ENCODE measurements around the gene EFHC2.

DNA sequence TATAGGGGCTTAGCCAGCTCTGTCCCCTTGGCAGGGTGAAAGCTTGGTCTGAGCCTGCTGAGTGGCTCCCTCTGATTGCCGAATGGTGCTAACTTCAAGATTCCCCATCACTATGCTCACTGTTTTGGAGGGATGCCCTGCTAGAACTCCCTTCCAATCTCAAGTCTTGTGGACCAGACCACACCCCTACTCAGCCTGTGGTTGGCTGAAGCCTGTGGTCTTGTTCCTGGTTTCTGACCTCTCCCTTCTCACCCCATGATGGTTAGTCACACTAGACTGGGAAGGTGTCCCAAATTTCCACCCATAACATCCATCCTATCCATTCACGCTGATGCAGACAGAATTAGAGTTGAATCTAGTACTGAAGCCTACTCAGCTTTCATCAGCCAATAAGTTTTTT, 185.6 kb downstream of the EFHC2 start:
- TF ChIP-seq POLR2A (IDR thresholded peaks at IDR 0.05) = no peak
- TF ChIP-seq, protein P1, sequence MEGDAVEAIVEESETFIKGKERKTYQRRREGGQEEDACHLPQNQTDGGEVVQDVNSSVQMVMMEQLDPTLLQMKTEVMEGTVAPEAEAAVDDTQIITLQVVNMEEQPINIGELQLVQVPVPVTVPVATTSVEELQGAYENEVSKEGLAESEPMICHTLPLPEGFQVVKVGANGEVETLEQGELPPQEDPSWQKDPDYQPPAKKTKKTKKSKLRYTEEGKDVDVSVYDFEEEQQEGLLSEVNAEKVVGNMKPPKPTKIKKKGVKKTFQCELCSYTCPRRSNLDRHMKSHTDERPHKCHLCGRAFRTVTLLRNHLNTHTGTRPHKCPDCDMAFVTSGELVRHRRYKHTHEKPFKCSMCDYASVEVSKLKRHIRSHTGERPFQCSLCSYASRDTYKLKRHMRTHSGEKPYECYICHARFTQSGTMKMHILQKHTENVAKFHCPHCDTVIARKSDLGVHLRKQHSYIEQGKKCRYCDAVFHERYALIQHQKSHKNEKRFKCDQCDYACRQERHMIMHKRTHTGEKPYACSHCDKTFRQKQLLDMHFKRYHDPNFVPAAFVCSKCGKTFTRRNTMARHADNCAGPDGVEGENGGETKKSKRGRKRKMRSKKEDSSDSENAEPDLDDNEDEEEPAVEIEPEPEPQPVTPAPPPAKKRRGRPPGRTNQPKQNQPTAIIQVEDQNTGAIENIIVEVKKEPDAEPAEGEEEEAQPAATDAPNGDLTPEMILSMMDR (IDR thresholded peaks at IDR 0.05 in 8 of 11, conservative IDR thresholded peaks at IDR 0.05 in 3 of 11) = no peak
